ENCODE results near the gene MAP1A. TPM values are rescaled to one million over a fixed set of nuclear protein-coding genes. Genes with fewer than 3 reads are reported as not detected.

MAP1A gene
- total RNA-seq, 4 donors from 2014 or later: 3.5 to 13.0 (median 8.2) TPM

GRCh38 chr15:43526261-43526930 is 9.0 kb downstream of the MAP1A start:
- Histone ChIP-seq H3K27ac (no peak overlapping the region), H3K36me3 (peaks cover 0 to 12% of the 10 kb centered on the region in 2 donors), H3K27me3 (no peaks in the 10 kb centered on the region), H3K4me1 (peaks cover 7 to 8% of the 10 kb centered on the region in 2 donors), H3K9me3 (no peaks in the 10 kb centered on the region), H3K4me3 (no peak overlapping the region)
- TF ChIP-seq CTCF (IDR thresholded peaks at IDR 0.05 in 4 of 5, conservative IDR thresholded peaks at IDR 0.05 in 1 of 5) (no peak), POLR2A (IDR thresholded peaks at IDR 0.05) (no peak)
- no peak for DNase-seq
- in situ Hi-C loops (cut with MboI; ENCODE audit: low sequenced_read_pairs in 4 of 4) (no loop called here), intact Hi-C loops (cut with DNase I; ENCODE audit: low total_unique reads) (no loop called here)
- ATAC-seq: no peak

- in situ Hi-C loops (cut with MboI; ENCODE audit: low sequenced_read_pairs in 4 of 4) (no loop called here), intact Hi-C loops (cut with DNase I; ENCODE audit: low total_unique reads) (no loop called here)
- peaks cover 8 to 9% of the 10 kb centered on the region in 2 donors for H3K4me1 ChIP-seq
- H3K4me3 ChIP-seq: no peak overlapping the region
- no peaks in the 10 kb centered on the region for H3K9me3 ChIP-seq
- no peak overlapping the region for H3K27ac ChIP-seq
- TF ChIP-seq POLR2A (IDR thresholded peaks at IDR 0.05): no peak
- no peak for TF ChIP-seq CTCF (IDR thresholded peaks at IDR 0.05 in 4 of 5, conservative IDR thresholded peaks at IDR 0.05 in 1 of 5)
- no peaks in the 10 kb centered on the region for H3K27me3 ChIP-seq
- DNase-seq (no peak), ATAC-seq (no peak)
- H3K36me3 ChIP-seq: peaks cover 0 to 4% of the 10 kb centered on the region in 2 donors
Observed at GRCh38 chr15:43527016-43527801, 9.8 kb downstream of the MAP1A start.

GRCh38 chr15:43527802-43528541 is 10.6 kb downstream of the MAP1A start:
- no peak for ATAC-seq
- Histone ChIP-seq H3K36me3 (no peaks in the 10 kb centered on the region), H3K9me3 (no peaks in the 10 kb centered on the region), H3K27ac (no peak overlapping the region), H3K27me3 (no peaks in the 10 kb centered on the region), H3K4me1 (peaks cover 8 to 9% of the 10 kb centered on the region in 2 donors), H3K4me3 (no peak overlapping the region)
- in situ Hi-C loops (cut with MboI; ENCODE audit: low sequenced_read_pairs in 4 of 4) (no loop called here), intact Hi-C loops (cut with DNase I; ENCODE audit: low total_unique reads) (no loop called here)
- DNase-seq: no peak
- no peak for TF ChIP-seq CTCF (IDR thresholded peaks at IDR 0.05 in 4 of 5, conservative IDR thresholded peaks at IDR 0.05 in 1 of 5)

- ATAC-seq (no peak), DNase-seq (no peak)
- in situ Hi-C loops (cut with MboI; ENCODE audit: low sequenced_read_pairs in 4 of 4) (no loop called here), intact Hi-C loops (cut with DNase I; ENCODE audit: low total_unique reads) (no loop called here)
- H3K27ac ChIP-seq: no peak overlapping the region
- H3K4me3 ChIP-seq: no peak overlapping the region
- no peaks in the 10 kb centered on the region for H3K27me3 ChIP-seq
- peaks cover 8 to 9% of the 10 kb centered on the region in 2 donors for H3K4me1 ChIP-seq
- H3K9me3 ChIP-seq: no peaks in the 10 kb centered on the region
- no peaks in the 10 kb centered on the region for H3K36me3 ChIP-seq
- TF ChIP-seq CTCF (IDR thresholded peaks at IDR 0.05 in 4 of 5, conservative IDR thresholded peaks at IDR 0.05 in 1 of 5) (no peak), POLR2A (IDR thresholded peaks at IDR 0.05) (no peak)
Observed at GRCh38 chr15:43528542-43529007, 11.2 kb downstream of the MAP1A start.

Data from gastrocnemius medialis (tissue), 4 donors.